GM13977 (cell line): Measurements from ENCODE around the gene NPAS3.

Source experiments
- DNase-seq: peaks from one replicate; pipeline ENCODE4 v3.0.0; 2012; ENCODE audit warnings: low spot score
- in situ Hi-C: fragments of 300-500 bp; cut with MboI; formaldehyde crosslinking; loops from one replicate; pipeline ENCODE4 v1.12.0; 2022; ENCODE audit warnings: low sequenced_read_pairs, low pct_unique_long_range_greater_than_20kb, mixed read lengths, inconsistent platforms; ENCODE audit not compliant: unreplicated experiment
- TF ChIP-seq, protein P1 (sequence below): IDR thresholded peaks from 2 replicates; pipeline ENCODE4 v1.5.1; 2012; ENCODE audit warnings: mild to moderate bottlenecking, control low read depth; ENCODE audit not compliant: insufficient read depth; ENCODE audit errors: extremely low read depth, missing control alignments

The NPAS3 gene

DNA sequence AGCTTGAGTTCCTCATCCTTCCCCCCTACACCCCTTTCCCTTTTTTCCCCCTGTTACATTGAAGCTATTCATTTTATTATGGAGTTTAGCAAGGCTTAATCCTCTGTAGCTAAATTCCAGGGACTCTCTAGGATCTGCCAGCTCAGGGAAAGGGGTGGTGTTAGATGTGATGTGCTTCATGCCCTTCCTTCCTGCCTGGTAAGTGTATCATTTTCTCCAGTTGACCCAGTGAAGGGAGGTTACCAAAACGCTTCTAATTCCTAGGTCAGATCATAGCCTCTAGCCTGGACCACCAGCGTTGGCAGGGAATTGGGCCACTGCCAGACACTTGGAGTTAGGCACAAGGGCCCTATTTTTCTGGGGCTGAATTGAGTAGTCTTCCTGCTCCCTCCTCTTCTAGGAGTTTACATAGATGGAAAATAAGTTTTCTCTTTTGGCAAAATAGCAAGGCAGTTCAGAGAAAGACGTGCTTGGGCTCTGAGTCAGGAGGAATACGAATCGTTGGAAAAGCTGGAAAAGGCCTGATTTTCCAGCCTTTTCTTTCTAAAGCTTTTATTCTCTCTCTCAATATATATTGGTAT lies 88.3 kb downstream of the NPAS3 start:
- in situ Hi-C loops, result no loop called here
- no peak for DNase-seq
- TF ChIP-seq, protein P1, sequence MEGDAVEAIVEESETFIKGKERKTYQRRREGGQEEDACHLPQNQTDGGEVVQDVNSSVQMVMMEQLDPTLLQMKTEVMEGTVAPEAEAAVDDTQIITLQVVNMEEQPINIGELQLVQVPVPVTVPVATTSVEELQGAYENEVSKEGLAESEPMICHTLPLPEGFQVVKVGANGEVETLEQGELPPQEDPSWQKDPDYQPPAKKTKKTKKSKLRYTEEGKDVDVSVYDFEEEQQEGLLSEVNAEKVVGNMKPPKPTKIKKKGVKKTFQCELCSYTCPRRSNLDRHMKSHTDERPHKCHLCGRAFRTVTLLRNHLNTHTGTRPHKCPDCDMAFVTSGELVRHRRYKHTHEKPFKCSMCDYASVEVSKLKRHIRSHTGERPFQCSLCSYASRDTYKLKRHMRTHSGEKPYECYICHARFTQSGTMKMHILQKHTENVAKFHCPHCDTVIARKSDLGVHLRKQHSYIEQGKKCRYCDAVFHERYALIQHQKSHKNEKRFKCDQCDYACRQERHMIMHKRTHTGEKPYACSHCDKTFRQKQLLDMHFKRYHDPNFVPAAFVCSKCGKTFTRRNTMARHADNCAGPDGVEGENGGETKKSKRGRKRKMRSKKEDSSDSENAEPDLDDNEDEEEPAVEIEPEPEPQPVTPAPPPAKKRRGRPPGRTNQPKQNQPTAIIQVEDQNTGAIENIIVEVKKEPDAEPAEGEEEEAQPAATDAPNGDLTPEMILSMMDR, result no peak

DNA sequence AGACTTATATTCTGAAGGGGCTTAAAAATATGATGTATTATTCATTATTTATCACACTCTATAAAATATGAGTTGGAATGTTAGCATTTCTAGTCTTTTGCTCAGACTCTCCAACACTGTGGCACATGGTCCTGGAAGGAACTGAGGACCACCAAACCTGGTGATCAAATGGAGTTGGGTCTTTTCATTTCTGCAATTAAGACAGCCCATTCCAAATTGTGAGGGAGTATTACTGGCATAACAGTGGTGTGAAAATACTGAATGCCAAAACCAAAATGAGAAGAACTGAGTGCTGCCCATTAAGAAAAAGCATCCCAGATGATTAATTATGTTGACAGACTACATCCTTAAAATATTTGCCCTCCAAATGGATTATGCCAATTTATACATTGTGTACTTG lies 90.8 kb downstream of the NPAS3 start:
- no peak for DNase-seq
- TF ChIP-seq, protein P1, result no peak
- in situ Hi-C loops, result no loop called here

DNA sequence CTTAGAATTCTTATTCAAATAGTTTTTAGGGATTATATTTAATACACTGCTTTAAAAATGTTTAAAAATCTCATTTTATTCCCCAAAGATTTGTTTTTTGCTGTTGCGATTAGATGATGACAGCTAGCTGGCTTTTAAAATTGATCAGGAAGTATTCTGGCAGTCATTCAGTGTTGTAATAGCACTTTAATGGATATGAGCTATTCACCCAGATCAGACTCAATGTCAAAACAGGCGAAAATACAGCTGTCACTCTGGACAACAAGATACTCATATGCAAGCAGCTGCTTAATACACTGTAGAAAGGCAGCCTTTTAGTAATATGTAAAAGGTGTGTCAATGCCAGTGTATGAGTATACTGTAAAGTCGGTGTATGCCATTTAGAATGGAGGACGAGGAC lies 91.7 kb downstream of the NPAS3 start:
- no peak for DNase-seq
- in situ Hi-C loops, result no loop called here
- TF ChIP-seq, protein P1, result no peak

DNA sequence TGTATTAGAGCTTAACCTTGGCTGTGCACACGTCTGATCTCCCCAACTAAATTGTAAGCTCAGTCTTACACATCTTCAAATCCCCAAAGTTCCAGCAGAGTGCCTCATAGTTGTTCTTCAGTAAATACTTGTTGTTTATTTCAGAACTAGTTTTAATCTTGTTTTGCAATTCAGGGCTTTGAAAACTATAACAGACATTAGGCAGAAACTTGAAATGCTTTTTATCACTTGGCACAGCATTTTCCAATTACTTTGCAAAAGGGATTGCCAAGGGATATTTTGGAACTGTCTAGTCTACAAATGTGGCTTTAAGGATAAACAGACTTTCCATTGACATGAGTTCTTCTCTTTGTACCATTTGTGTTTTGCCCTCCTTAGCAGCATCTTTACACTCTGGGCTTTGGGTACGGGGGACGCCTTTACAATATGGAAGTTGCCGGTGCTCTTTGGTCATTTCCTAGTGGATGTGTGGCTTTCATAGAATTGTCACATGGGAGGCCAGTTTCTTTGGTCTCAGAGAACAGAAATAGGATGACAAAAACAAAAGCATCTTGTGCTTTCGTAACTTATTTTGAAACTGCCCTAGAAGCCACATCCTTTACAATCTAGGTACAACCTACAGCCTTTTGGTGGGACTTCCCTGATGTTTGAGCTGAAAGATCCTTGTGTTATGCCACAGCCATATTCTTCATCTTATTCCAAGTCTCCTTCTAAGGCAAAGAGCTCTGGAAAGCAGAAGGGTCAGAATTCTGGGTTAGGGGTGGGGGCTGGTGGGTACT lies 96.9 kb downstream of the NPAS3 start:
- TF ChIP-seq, protein P1, result no peak
- in situ Hi-C loops, result no loop called here
- no peak for DNase-seq

DNA sequence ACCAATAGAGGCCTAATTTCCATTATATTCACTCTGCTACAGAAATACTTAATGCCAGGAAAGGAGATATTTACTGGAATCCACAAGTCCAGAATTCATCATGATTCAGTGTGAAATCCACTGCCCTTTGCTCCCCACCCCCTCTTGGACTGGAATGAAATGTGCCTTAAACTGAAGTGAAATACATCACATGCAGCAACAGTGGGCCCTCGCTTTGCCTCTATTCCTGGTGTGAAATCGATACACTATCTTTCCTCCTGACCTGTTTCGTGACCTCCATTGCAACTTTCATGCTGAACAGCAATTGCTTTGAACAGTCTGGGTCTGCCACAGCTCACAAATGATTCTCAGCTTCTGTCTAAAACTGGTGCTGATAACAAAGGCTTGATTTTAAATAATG lies 100.6 kb downstream of the NPAS3 start:
- DNase-seq, result no peak
- TF ChIP-seq, protein P1, result no peak
- in situ Hi-C loops, result no loop called here

DNA sequence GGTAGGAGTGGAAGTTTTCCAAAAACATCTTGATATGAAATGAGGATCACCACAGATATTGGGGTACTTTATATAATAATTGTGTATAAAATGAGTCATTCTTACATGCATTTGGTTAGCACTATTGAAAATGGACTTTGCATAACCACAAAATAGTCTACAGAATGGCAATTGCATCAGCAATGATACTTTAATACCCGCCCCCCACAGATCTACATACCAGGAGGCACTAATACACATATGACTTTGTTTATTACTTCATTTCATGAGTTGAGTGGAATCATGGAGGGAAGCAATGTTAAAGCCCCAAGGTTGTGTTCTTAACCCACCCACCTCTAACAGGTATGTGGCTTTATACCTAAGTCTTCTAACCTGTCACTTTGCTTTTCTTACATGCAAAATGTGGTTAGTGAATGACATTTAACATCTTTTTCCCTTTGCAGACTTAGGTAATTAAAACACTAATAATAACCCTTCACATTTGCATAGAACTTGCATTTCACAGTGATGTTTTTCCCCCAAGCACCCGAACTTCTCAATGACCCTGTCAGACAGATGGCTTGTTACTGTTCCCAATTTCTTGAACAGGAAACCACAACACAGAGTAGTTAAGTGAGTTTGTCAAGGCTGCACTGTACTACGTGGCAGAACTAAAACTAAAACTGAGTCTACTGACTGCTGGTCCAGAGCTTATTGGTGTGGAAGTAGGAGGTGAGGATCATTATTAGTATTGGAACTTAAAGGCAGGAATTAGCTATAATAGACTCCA lies 101.9 kb downstream of the NPAS3 start:
- in situ Hi-C loops, result no loop called here
- no peak for DNase-seq
- TF ChIP-seq, protein P1, result no peak
